Osteocyte (in vitro differentiated cells): ENCODE measurements around the gene FAM120B. TPM values are rescaled to one million over a fixed set of nuclear protein-coding genes. Genes with fewer than 3 reads are reported as not detected.

ENCODE experiments used
- DNase-seq: peaks from one replicate; pipeline ENCODE4 v3.0.0; 2021; ENCODE audit warnings: mixed read lengths; ENCODE audit not compliant: unreplicated experiment; ENCODE audit errors: extremely low spot score
- H3K27ac Mint-ChIP-seq: one replicate; pipeline ENCODE4 v1.8.0; 2021; ENCODE audit warnings: mild to moderate bottlenecking, mixed read lengths; ENCODE audit not compliant: unreplicated experiment
- H3K27me3 Mint-ChIP-seq: one replicate; pipeline ENCODE4 v1.8.0; 2021; ENCODE audit warnings: mixed read lengths; ENCODE audit not compliant: unreplicated experiment
- H3K36me3 Mint-ChIP-seq: one replicate; pipeline ENCODE4 v1.8.0; 2021; ENCODE audit warnings: mixed read lengths; ENCODE audit not compliant: unreplicated experiment
- H3K4me1 Mint-ChIP-seq: one replicate; pipeline ENCODE4 v1.8.0; 2021; ENCODE audit warnings: mixed read lengths; ENCODE audit not compliant: unreplicated experiment
- H3K4me3 Mint-ChIP-seq: one replicate; pipeline ENCODE4 v1.8.0; 2021; ENCODE audit warnings: mild to moderate bottlenecking, moderate library complexity, mixed read lengths; ENCODE audit not compliant: unreplicated experiment
- H3K9me3 Mint-ChIP-seq: one replicate; pipeline ENCODE4 v1.8.0; 2021; ENCODE audit warnings: mixed read lengths; ENCODE audit not compliant: unreplicated experiment
- CTCF ChIP-seq: fragments of 200-600 bp; sonication (generic); IDR thresholded peaks from 2 replicates; pipeline ENCODE4 v1.5.0; 2021; ENCODE audit warnings: antibody characterized with exemption, mild to moderate bottlenecking, moderate library complexity
- total RNA-seq: library from RNA; stranded (reverse); gene quantifications from 2 replicates; pipeline ENCODE4 v1.2.1, GENCODE V29; 2021

FAM120B gene
- total RNA-seq, 1 donor from 2014 or later = 36.9 TPM

DNA sequence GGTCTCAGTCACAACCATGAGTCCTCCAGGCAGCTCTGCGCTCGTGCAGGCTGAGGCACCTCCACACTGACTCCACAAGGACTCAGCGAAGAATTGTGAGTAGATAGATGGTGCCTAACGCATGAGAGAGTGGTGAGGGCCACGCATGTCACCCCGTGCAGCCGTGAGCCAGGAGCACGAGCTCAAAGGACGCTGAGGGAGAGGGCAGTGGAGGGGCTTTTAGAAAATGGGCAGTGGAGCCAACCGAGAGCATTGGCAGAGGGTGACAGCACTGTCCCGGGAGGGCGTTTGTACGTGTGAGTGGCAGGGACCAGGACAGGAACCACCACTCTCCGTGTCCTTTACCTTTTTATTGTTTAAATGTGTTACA is 141.0 kb downstream of the FAM120B start:
- Mint-ChIP-seq H3K36me3 (no peaks in the 10 kb centered on the region), H3K27me3 (no peaks in the 10 kb centered on the region), H3K4me3 (no peak overlapping the region), H3K4me1 (peaks cover 2% of the 10 kb centered on the region), H3K27ac (no peak overlapping the region), H3K9me3 (no peaks in the 10 kb centered on the region)
- TF ChIP-seq CTCF = no peak
- DNase-seq = no peak

- peaks cover 2% of the 10 kb centered on the region for H3K4me1 Mint-ChIP-seq
- peak; percentile 70 for DNase-seq
- no peak overlapping the region for H3K4me3 Mint-ChIP-seq
- no peaks in the 10 kb centered on the region for H3K36me3 Mint-ChIP-seq
- H3K27ac Mint-ChIP-seq = no peak overlapping the region
- TF ChIP-seq CTCF = no peak
- no peaks in the 10 kb centered on the region for H3K27me3 Mint-ChIP-seq
- no peaks in the 10 kb centered on the region for H3K9me3 Mint-ChIP-seq
Observed at GRCh38 chr6:170448317-170448716, 141.8 kb downstream of the FAM120B start.

- H3K27me3 Mint-ChIP-seq = no peaks in the 10 kb centered on the region
- peaks cover 2% of the 10 kb centered on the region for H3K4me1 Mint-ChIP-seq
- no peak overlapping the region for H3K27ac Mint-ChIP-seq
- H3K4me3 Mint-ChIP-seq = no peak overlapping the region
- peak; percentile 68 for DNase-seq
- H3K36me3 Mint-ChIP-seq = no peaks in the 10 kb centered on the region
- TF ChIP-seq CTCF = no peak
- no peaks in the 10 kb centered on the region for H3K9me3 Mint-ChIP-seq
Observed at GRCh38 chr6:170448751-170449630, 142.4 kb downstream of the FAM120B start.

GRCh38 chr6:170449835-170450753 is 143.5 kb downstream of the FAM120B start:
- no peaks in the 10 kb centered on the region for H3K9me3 Mint-ChIP-seq
- H3K27ac Mint-ChIP-seq = no peak overlapping the region
- no peak overlapping the region for H3K4me3 Mint-ChIP-seq
- no peaks in the 10 kb centered on the region for H3K36me3 Mint-ChIP-seq
- H3K27me3 Mint-ChIP-seq = no peaks in the 10 kb centered on the region
- TF ChIP-seq CTCF = no peak
- peak; percentile 90 for DNase-seq
- H3K4me1 Mint-ChIP-seq = peaks cover 2% of the 10 kb centered on the region
